ENCODE data around the gene UBAP1L. TPM values are rescaled to one million over a fixed set of nuclear protein-coding genes. Genes with fewer than 3 reads are reported as not detected.

UBAP1L gene
- total RNA-seq, 1 donor from 2014 or later, result 4.9 TPM

- TF ChIP-seq CTCF (IDR thresholded peaks at IDR 0.05), result no peak
- no peak for DNase-seq
- Histone ChIP-seq H3K4me1 (peaks cover 18% of the 10 kb centered on the region), H3K27ac (no peak overlapping the region), H3K36me3 (peaks cover 6% of the 10 kb centered on the region), H3K4me3 (no peak overlapping the region), H3K9me3 (no peaks in the 10 kb centered on the region), H3K27me3 (no peaks in the 10 kb centered on the region)
- intact Hi-C loops (cut with DNase I), result no loop called here
- no peak for ATAC-seq
Observed at GRCh38 chr15:65057549-65057940, 57.5 kb downstream of the UBAP1L start.

- no peak for DNase-seq
- intact Hi-C loops (cut with DNase I), result no loop called here
- TF ChIP-seq CTCF (IDR thresholded peaks at IDR 0.05), result no peak
- no peaks in the 10 kb centered on the region for H3K27me3 ChIP-seq
- no peaks in the 10 kb centered on the region for H3K9me3 ChIP-seq
- no peak overlapping the region for H3K27ac ChIP-seq
- ATAC-seq, result no peak
- H3K4me1 ChIP-seq, result peaks cover 18% of the 10 kb centered on the region
- no peak overlapping the region for H3K4me3 ChIP-seq
- H3K36me3 ChIP-seq, result peaks cover 6% of the 10 kb centered on the region
Observed at GRCh38 chr15:65056868-65057548, 58.0 kb downstream of the UBAP1L start.

DNA sequence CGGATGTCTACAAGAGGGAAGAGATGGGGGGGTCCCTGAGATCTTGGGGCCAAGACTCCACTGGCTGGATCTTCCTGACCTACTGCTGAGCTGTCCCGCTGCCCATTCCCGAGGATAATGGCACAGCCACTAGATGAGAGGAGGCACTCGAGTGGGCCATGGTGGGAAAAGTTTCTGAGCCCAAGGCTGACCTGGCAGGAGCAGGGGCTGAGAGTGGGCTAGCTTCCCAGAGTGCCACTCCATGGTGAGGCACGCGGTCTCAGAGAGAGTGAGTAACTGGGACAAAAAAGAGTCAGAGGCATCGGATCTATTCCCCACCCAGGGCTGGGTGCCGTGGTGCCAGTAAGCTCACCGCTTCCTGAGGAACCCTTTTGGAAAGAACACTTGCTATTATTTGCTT is 58.9 kb downstream of the UBAP1L start:
- no peaks in the 10 kb centered on the region for H3K9me3 ChIP-seq
- peaks cover 6% of the 10 kb centered on the region for H3K36me3 ChIP-seq
- peaks cover 18% of the 10 kb centered on the region for H3K4me1 ChIP-seq
- peak overlapping the region; percentile 24 for H3K27ac ChIP-seq
- ATAC-seq (no peak), DNase-seq (no peak)
- no peaks in the 10 kb centered on the region for H3K27me3 ChIP-seq
- TF ChIP-seq CTCF (IDR thresholded peaks at IDR 0.05), result no peak
- H3K4me3 ChIP-seq, result no peak overlapping the region
- intact Hi-C loops (cut with DNase I), result no loop called here

- no peak overlapping the region for H3K4me3 ChIP-seq
- peak overlapping the region; percentile 55 for H3K27ac ChIP-seq
- no peak for TF ChIP-seq CTCF (IDR thresholded peaks at IDR 0.05)
- ATAC-seq (peak; percentile 29), DNase-seq (no peak)
- peaks cover 6% of the 10 kb centered on the region for H3K36me3 ChIP-seq
- H3K9me3 ChIP-seq, result no peaks in the 10 kb centered on the region
- H3K4me1 ChIP-seq, result peaks cover 15% of the 10 kb centered on the region
- intact Hi-C loops (cut with DNase I), result no loop called here
- no peaks in the 10 kb centered on the region for H3K27me3 ChIP-seq
Observed at GRCh38 chr15:65055201-65055870, 59.7 kb downstream of the UBAP1L start.

DNA sequence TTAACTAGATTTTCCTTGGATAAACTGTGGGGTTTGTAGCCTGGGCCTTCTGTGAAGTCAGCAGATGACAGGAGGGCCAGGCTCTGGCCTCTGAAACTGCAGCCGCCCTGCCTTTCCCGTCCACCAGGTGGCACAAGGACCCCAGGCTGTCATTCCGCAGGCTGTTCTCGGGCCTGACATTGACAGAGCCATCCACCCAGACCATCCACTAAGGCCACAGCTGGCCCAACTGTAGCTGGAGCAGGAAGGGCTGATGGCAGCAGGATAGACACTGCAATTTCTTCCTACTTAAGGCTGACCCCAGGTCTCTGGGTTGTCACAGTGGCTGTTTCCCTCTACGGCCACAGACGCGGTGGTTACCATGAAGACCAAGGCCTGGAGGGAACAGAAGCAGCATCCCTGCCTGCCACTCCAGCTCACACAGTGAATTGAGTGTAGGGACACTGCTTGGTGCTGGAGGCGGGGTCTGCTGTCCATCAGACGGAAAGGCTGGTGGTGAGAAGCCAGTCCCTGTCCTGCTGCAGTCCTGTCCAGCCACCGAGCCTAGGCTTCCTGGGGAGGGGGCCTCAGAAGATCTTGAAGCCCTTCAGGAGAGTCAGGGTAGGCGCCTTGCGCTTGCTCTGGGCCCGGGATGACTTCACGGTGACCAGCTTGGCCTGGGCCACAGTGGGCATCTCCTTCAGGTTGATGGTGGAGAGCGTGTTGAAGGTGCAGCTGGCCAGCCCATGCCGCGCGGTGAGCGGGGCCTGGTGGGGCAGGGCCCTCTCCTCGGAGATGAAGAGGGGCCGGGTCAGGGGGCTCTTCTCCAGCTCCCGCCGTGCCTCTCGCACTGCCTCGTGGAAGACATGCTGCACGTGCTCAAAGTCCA is 60.4 kb downstream of the UBAP1L start:
- peak; percentile 91 for TF ChIP-seq CTCF (IDR thresholded peaks at IDR 0.05)
- peaks cover 6% of the 10 kb centered on the region for H3K36me3 ChIP-seq
- H3K9me3 ChIP-seq, result no peaks in the 10 kb centered on the region
- intact Hi-C loops (cut with DNase I), result no loop called here
- H3K4me3 ChIP-seq, result no peak overlapping the region
- peaks cover 18% of the 10 kb centered on the region for H3K4me1 ChIP-seq
- peak; percentile 84 for DNase-seq
- peak; percentile 90 for ATAC-seq
- peak overlapping the region; percentile 55 for H3K27ac ChIP-seq
- no peaks in the 10 kb centered on the region for H3K27me3 ChIP-seq

All from upper lobe of right lung (tissue), 1 donor.